OCI-LY3 (cell line): ENCODE measurements around the gene RHBDD2.

Experiments used
- EZH2phosphoT487 ChIP-seq: fragments of 200-600 bp; shearing (Covaris generic); IDR thresholded peaks from 2 replicates; pipeline ENCODE4 v1.6.1; 2018; ENCODE audit warnings: antibody characterized with exemption, mixed run types, low read depth
- TF ChIP-seq, protein P1 (sequence below): fragments of 200-600, 300-600 bp; sonication (generic); IDR thresholded peaks from 2 replicates; pipeline ENCODE4 v1.5.1; 2014; ENCODE audit warnings: antibody characterized with exemption, low read length, low read depth

DNA sequence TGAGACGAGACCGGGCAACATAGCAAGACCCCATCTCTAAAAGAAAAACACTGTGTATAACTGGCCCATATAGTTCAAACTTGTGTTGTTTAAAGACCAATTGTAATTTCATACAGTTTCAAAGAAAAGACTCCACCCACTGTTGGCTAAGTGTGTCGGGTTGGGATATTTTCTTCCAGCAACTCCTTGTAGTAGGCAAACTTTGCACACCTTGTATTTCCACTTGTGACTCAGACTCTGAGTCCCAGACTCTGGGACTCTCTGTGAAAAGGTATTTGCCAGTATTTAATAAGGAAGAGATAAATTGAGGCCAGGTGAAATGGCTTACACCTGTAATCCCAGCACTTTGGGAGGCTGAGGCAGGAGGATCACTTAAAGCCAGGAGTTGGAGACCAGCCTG is 29.3 kb upstream of the RHBDD2 start:
- TF ChIP-seq, protein P1, sequence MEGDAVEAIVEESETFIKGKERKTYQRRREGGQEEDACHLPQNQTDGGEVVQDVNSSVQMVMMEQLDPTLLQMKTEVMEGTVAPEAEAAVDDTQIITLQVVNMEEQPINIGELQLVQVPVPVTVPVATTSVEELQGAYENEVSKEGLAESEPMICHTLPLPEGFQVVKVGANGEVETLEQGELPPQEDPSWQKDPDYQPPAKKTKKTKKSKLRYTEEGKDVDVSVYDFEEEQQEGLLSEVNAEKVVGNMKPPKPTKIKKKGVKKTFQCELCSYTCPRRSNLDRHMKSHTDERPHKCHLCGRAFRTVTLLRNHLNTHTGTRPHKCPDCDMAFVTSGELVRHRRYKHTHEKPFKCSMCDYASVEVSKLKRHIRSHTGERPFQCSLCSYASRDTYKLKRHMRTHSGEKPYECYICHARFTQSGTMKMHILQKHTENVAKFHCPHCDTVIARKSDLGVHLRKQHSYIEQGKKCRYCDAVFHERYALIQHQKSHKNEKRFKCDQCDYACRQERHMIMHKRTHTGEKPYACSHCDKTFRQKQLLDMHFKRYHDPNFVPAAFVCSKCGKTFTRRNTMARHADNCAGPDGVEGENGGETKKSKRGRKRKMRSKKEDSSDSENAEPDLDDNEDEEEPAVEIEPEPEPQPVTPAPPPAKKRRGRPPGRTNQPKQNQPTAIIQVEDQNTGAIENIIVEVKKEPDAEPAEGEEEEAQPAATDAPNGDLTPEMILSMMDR: no peak
- TF ChIP-seq EZH2phosphoT487: no peak
